Peyer's patch (tissue), 4 donors: Measurements from ENCODE around the gene QDPR. TPM values are rescaled to one million over a fixed set of nuclear protein-coding genes. Genes with fewer than 3 reads are reported as not detected.

Experiments
- DNase-seq, 3 donors: peaks; one replicate each; pipeline ENCODE4 v3.0.0-alpha.2; 2017 to 2019
- H3K27ac ChIP-seq, 4 donors: fragments of 200-600 bp; sonication (generic); one replicate each; pipeline ENCODE4 v1.5.1; 2016 to 2019
- H3K27me3 ChIP-seq, 2 donors: fragments of 200-600 bp; sonication (generic); one replicate each; pipeline ENCODE4 v1.5.1; 2019
- H3K36me3 ChIP-seq, 3 donors: fragments of 200-600 bp; sonication (generic); one replicate each; pipeline ENCODE4 v1.5.1; 2016 to 2019
- H3K4me1 ChIP-seq, 4 donors: fragments of 200-600 bp; sonication (generic); one replicate each; pipeline ENCODE4 v1.5.1; 2016 to 2019
- H3K4me3 ChIP-seq, 4 donors: fragments of 200-600 bp; sonication (generic); 1 replicate in 3 of 4; 2 replicates in 1 of 4; pipeline ENCODE4 v1.5.1; 2016 to 2019; ENCODE audit warnings: mild to moderate bottlenecking in 1 of 4
- H3K9me3 ChIP-seq, 4 donors: fragments of 200-600 bp; sonication (generic); one replicate each; pipeline ENCODE4 v1.5.1; 2016 to 2019; ENCODE audit warnings: mild to moderate bottlenecking in 1 of 4
- CTCF ChIP-seq, 6 experiments: fragments of 450-650 bp in 4 of 6; fragments of 200-600 bp in 2 of 6; sonication (generic) in 1 of 6; IDR thresholded peaks; one replicate each; pipeline ENCODE4 v1.5.1; 2017 to 2019; ENCODE audit warnings: antibody characterized with exemption in 6 of 6, mild to moderate bottlenecking in 3 of 6, moderate library complexity in 1 of 6
- POLR2A ChIP-seq, 2 donors: fragments of 450-650 bp; IDR thresholded peaks; one replicate each; pipeline ENCODE4 v1.5.1; 2017; ENCODE audit warnings: antibody characterized with exemption in 2 of 2, mild to moderate bottlenecking in 2 of 2, moderate library complexity in 2 of 2
- total RNA-seq, 4 donors: library from RNA; depleted of rRNA; stranded (reverse); fragments of >200 nt; gene quantifications; one replicate each; pipeline ENCODE4 v1.1.0, GENCODE V29; 2016

QDPR gene
- total RNA-seq, 4 donors from 2014 or later = 8.2 to 17.0 (median 12.5) TPM

GRCh38 chr4:17437396-17437795, 74.5 kb downstream of the QDPR start:
- no peak overlapping the region for H3K4me3 ChIP-seq
- H3K4me1 ChIP-seq = no peaks in the 10 kb centered on the region
- TF ChIP-seq CTCF (IDR thresholded peaks at IDR 0.05) = no peak
- TF ChIP-seq POLR2A (IDR thresholded peaks at IDR 0.05) = no peak
- H3K36me3 ChIP-seq = no peaks in the 10 kb centered on the region
- no peaks in the 10 kb centered on the region for H3K27me3 ChIP-seq
- no peak overlapping the region for H3K27ac ChIP-seq
- no peaks in the 10 kb centered on the region for H3K9me3 ChIP-seq
- no peak for DNase-seq

DNA sequence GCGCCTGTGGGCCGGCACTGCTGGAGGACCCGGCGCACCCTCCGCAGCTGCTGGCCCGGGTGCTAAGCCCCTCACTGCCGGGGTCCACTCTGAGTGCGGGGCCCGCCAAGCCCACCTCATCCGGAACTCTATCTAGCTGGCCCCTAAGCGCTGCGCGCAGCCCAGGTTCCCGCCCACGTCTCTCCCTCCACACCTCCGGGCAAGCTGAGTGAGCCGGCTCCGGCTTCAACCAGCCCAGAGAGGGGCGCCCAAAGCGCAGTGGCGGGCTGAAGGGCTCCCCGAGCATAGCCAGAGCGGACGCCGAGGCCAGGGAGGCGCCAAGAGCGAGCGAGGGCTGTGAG, 75.2 kb downstream of the QDPR start:
- Histone ChIP-seq H3K4me1 (no peaks in the 10 kb centered on the region), H3K4me3 (no peak overlapping the region), H3K9me3 (no peaks in the 10 kb centered on the region), H3K36me3 (no peaks in the 10 kb centered on the region), H3K27me3 (no peaks in the 10 kb centered on the region), H3K27ac (no peak overlapping the region)
- no peak for DNase-seq
- TF ChIP-seq CTCF (IDR thresholded peaks at IDR 0.05) (no peak), POLR2A (IDR thresholded peaks at IDR 0.05) (no peak)

Other genes with a start within 250 kb of the QDPR start
- gene CLRN2, start 3.1 kb upstream of the QDPR start, total RNA-seq = not detected
- 10 to 100 TPM; 41.4 to 79.2 (median 67.4) TPM for gene LAP3, start 65.1 kb upstream of the QDPR start, total RNA-seq
- 10 to 100 TPM; 12.6 to 21.0 (median 18.9) TPM for gene MED28, start 102.6 kb upstream of the QDPR start, total RNA-seq